ENCODE results near the gene RNF167. TPM values are rescaled to one million over a fixed set of nuclear protein-coding genes. Genes with fewer than 3 reads are reported as not detected.

Gene RNF167
- total RNA-seq, 1 experiment from 2014 or later, result 105 TPM

DNA sequence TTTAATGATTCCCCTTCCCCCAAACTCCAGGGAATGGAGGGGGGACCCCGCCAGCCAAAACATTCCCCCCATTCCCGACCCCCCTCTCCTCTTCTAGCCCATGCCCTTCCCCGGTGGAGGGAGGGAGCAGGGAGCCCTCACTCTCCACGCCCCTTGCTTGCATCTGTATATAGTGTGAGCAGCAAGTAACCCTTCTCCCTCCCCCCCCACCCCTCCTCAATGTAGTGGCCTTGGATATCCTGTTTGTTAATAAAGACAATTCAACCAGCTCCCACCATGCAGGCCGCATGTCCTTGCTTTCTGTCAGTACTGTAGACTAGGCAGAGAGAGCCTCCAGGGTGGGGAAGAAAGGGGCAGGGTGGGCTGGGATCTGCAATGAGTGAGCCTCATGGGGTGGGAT, 42.3 kb upstream of the RNF167 start:
- no peak overlapping the region for H2AFZ ChIP-seq (ENCODE audit: low read depth, low read length, poor library complexity, severe bottlenecking)
- ChIA-PET CTCF (no interaction called here), POLR2A (no interaction called here), RAD21 (ENCODE audit: low non-redundant PET in 1 of 2, low total read pairs in 2 of 2, uncharacterized antibody in 2 of 2, unreplicated experiment in 2 of 2) (no interaction called here)
- no peak overlapping the region for H3K9ac ChIP-seq (ENCODE audit: low read length)
- H3K4me2 ChIP-seq (ENCODE audit: low read length), result no peak overlapping the region
- no peaks in the 10 kb centered on the region for H3K9me2 ChIP-seq (ENCODE audit: insufficient read depth)
- no TSS peak for BruUV-seq (replicated peaks)
- no peaks in the 10 kb centered on the region for H3K27me3 ChIP-seq (ENCODE audit: insufficient read depth, low read length)
- H4K20me1 ChIP-seq (ENCODE audit: insufficient read depth), result no peaks in the 10 kb centered on the region
- H3K9me3 ChIP-seq (ENCODE audit: control insufficient read depth in 1 of 2, insufficient read depth in 1 of 2, low read depth in 1 of 2, low read length in 2 of 2), result no peaks in the 10 kb centered on the region
- peaks cover 11 to 30% of the 10 kb centered on the region in 2 experiments; a peak in 3 of 4 replicates for H3K36me3 ChIP-seq (ENCODE audit: control insufficient read depth in 1 of 2, insufficient read depth in 2 of 2, low read length in 2 of 2)
- no peak for ATAC-seq
- H3K27ac ChIP-seq (ENCODE audit: low read depth, low read length), result no peak overlapping the region
- no peaks in the 10 kb centered on the region for H3K79me2 ChIP-seq (ENCODE audit: insufficient read depth, low read length)
- no peak for DNase-seq (ENCODE audit: low read depth, low spot score)
- intact Hi-C loops (cut with micrococcal nuclease), result no loop called here
- H3K4me3 ChIP-seq (replicated peaks in 1 of 2; ENCODE audit: low read depth in 1 of 2, low read length in 2 of 2), result no peak overlapping the region
- peaks cover 3 to 4% of the 10 kb centered on the region in 2 experiments for H3K4me1 ChIP-seq (ENCODE audit: control insufficient read depth in 1 of 2, insufficient read depth in 2 of 2, low read length in 2 of 2)
- TF ChIP-seq ATF3 (IDR thresholded peaks at IDR 0.05) (no peak), EGR1 (IDR thresholded peaks at IDR 0.05; ENCODE audit: low read depth) (no peak), CBX3 (IDR thresholded peaks at IDR 0.05; ENCODE audit: low read depth) (no peak), FOSL1 (IDR thresholded peaks at IDR 0.05; ENCODE audit: low read depth) (no peak), TCF7L2 (IDR thresholded peaks at IDR 0.05; ENCODE audit: borderline replicate concordance, extremely low read depth, insufficient read depth, insufficient read length) (no peak), RAD21 (IDR thresholded peaks at IDR 0.05; ENCODE audit: low read depth) (no peak), SIN3A (IDR thresholded peaks at IDR 0.05; ENCODE audit: low read depth) (no peak), ZFX (IDR thresholded peaks at IDR 0.05) (no peak)

- no peaks in the 10 kb centered on the region for H3K9me3 ChIP-seq (ENCODE audit: control insufficient read depth in 1 of 2, insufficient read depth in 1 of 2, low read depth in 1 of 2, low read length in 2 of 2)
- H3K4me1 ChIP-seq (ENCODE audit: control insufficient read depth in 1 of 2, insufficient read depth in 2 of 2, low read length in 2 of 2), result peaks cover 8 to 9% of the 10 kb centered on the region in 2 experiments
- BruUV-seq (replicated peaks), result no TSS peak
- no peak for TF ChIP-seq JUND (IDR thresholded peaks at IDR 0.05)
- TF ChIP-seq REST (IDR thresholded peaks at IDR 0.05; ENCODE audit: low read depth), result no peak
- TF ChIP-seq, protein P1, sequence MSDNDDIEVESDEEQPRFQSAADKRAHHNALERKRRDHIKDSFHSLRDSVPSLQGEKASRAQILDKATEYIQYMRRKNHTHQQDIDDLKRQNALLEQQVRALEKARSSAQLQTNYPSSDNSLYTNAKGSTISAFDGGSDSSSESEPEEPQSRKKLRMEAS (IDR thresholded peaks at IDR 0.05), result no peak
- TF ChIP-seq, protein P2, sequence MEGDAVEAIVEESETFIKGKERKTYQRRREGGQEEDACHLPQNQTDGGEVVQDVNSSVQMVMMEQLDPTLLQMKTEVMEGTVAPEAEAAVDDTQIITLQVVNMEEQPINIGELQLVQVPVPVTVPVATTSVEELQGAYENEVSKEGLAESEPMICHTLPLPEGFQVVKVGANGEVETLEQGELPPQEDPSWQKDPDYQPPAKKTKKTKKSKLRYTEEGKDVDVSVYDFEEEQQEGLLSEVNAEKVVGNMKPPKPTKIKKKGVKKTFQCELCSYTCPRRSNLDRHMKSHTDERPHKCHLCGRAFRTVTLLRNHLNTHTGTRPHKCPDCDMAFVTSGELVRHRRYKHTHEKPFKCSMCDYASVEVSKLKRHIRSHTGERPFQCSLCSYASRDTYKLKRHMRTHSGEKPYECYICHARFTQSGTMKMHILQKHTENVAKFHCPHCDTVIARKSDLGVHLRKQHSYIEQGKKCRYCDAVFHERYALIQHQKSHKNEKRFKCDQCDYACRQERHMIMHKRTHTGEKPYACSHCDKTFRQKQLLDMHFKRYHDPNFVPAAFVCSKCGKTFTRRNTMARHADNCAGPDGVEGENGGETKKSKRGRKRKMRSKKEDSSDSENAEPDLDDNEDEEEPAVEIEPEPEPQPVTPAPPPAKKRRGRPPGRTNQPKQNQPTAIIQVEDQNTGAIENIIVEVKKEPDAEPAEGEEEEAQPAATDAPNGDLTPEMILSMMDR (IDR thresholded peaks at IDR 0.05 in 2 of 3, conservative IDR thresholded peaks at IDR 0.05 in 1 of 3; ENCODE audit: borderline replicate concordance in 1 of 3, insufficient read depth in 1 of 3, low read depth in 2 of 3, low read length in 2 of 3), result no peak
- TF ChIP-seq FOSL1 (IDR thresholded peaks at IDR 0.05; ENCODE audit: low read depth), result no peak
- TF ChIP-seq EGR1 (IDR thresholded peaks at IDR 0.05; ENCODE audit: low read depth), result no peak
- ChIA-PET POLR2A (no interaction called here), CTCF (no interaction called here), RAD21 (ENCODE audit: low non-redundant PET in 1 of 2, low total read pairs in 2 of 2, uncharacterized antibody in 2 of 2, unreplicated experiment in 2 of 2) (no interaction called here)
- H2AFZ ChIP-seq (ENCODE audit: low read depth, low read length, poor library complexity, severe bottlenecking), result no peak overlapping the region
- no peak overlapping the region for H3K9ac ChIP-seq (ENCODE audit: low read length)
- no peak for DNase-seq (ENCODE audit: low read depth, low spot score)
- no peaks in the 10 kb centered on the region for H4K20me1 ChIP-seq (ENCODE audit: insufficient read depth)
- H3K27me3 ChIP-seq (ENCODE audit: insufficient read depth, low read length), result no peaks in the 10 kb centered on the region
- intact Hi-C loops (cut with micrococcal nuclease), result no loop called here
- H3K9me2 ChIP-seq (ENCODE audit: insufficient read depth), result no peaks in the 10 kb centered on the region
- H3K79me2 ChIP-seq (ENCODE audit: insufficient read depth, low read length), result no peaks in the 10 kb centered on the region
- no peak overlapping the region for H3K4me3 ChIP-seq (replicated peaks in 1 of 2; ENCODE audit: low read depth in 1 of 2, low read length in 2 of 2)
- ATAC-seq, result no peak
- H3K27ac ChIP-seq (ENCODE audit: low read depth, low read length), result no peak overlapping the region
- peaks cover 11 to 28% of the 10 kb centered on the region in 2 experiments; a peak in 3 of 4 replicates for H3K36me3 ChIP-seq (ENCODE audit: control insufficient read depth in 1 of 2, insufficient read depth in 2 of 2, low read length in 2 of 2)
- no peak overlapping the region for H3K4me2 ChIP-seq (ENCODE audit: low read length)
Measured at GRCh38 chr17:4898351-4898750, 41.7 kb upstream of the RNF167 start.
